H9 (cell line): ENCODE measurements around the gene WIPF1. TPM values are rescaled to one million over a fixed set of nuclear protein-coding genes. Genes with fewer than 3 reads are reported as not detected.
A peak's percentile ranks its signal among the peaks of the same experiment; 100 is the strongest.

Experiments
- DNase-seq: peaks from one replicate; pipeline ENCODE4 v3.0.0-alpha.2; 2017
- H2AFZ ChIP-seq: one replicate; pipeline ENCODE4 v1.6.1; 2013; ENCODE audit warnings: mild to moderate bottlenecking, low read length, control low read depth, moderate library complexity
- H2AK5ac ChIP-seq: 2 replicates; pipeline ENCODE4 v1.6.1; 2013; ENCODE audit warnings: low read length, control low read depth, mixed read lengths; ENCODE audit not compliant: insufficient read length
- H2BK120ac ChIP-seq: one replicate; pipeline ENCODE4 v1.6.1; 2013; ENCODE audit warnings: low read depth, mild to moderate bottlenecking, low read length, control low read depth, inconsistent platforms; ENCODE audit not compliant: poor library complexity, severe bottlenecking
- H2BK12ac ChIP-seq: 2 replicates; pipeline ENCODE4 v1.6.1; 2013; ENCODE audit warnings: low read length, control low read depth, mixed read lengths, low read depth; ENCODE audit not compliant: insufficient read length
- H2BK15ac ChIP-seq: 2 replicates; pipeline ENCODE4 v1.6.1; 2013; ENCODE audit warnings: low read depth, low read length, control low read depth
- H2BK20ac ChIP-seq: one replicate; pipeline ENCODE4 v1.6.1; 2013; ENCODE audit warnings: low read depth, mild to moderate bottlenecking, low read length, control low read depth, inconsistent platforms; ENCODE audit not compliant: poor library complexity, severe bottlenecking
- H2BK5ac ChIP-seq: 2 replicates; pipeline ENCODE4 v1.6.1; 2013; ENCODE audit warnings: low read length, control low read depth, mixed read lengths; ENCODE audit not compliant: insufficient read length
- H3K14ac ChIP-seq: 2 replicates; pipeline ENCODE4 v1.6.1; 2013; ENCODE audit warnings: low read length, control low read depth; ENCODE audit not compliant: insufficient read depth
- H3K18ac ChIP-seq: 2 replicates; pipeline ENCODE4 v1.6.1; 2013; ENCODE audit warnings: low read depth, mild to moderate bottlenecking, mixed read lengths, low read length, control low read depth; ENCODE audit not compliant: insufficient read length
- H3K23ac ChIP-seq: 2 replicates; pipeline ENCODE4 v1.6.1; 2013; ENCODE audit warnings: low read length, control low read depth, mixed read lengths, low read depth; ENCODE audit not compliant: insufficient read length
- H3K23me2 ChIP-seq: 2 replicates; pipeline ENCODE4 v1.6.1; 2013; ENCODE audit warnings: low read depth, mild to moderate bottlenecking, mixed read lengths, low read length, control low read depth; ENCODE audit not compliant: insufficient read length, poor library complexity, severe bottlenecking
- H3K27ac ChIP-seq: 2 replicates; pipeline ENCODE4 v1.5.1; 2013; ENCODE audit warnings: low read length, control low read depth, mixed read lengths, low read depth; ENCODE audit not compliant: insufficient read length
- H3K27me3 ChIP-seq: 2 replicates; pipeline ENCODE4 v1.6.1; 2013; ENCODE audit warnings: low read length, control low read depth, inconsistent platforms; ENCODE audit not compliant: insufficient read depth
- H3K4ac ChIP-seq: 2 replicates; pipeline ENCODE4 v1.6.1; 2013; ENCODE audit warnings: low read depth, mild to moderate bottlenecking, control low read depth, inconsistent platforms, low read length, moderate library complexity
- H3K4me1 ChIP-seq: 2 replicates; pipeline ENCODE4 v1.6.1; 2013; ENCODE audit warnings: low read length, control low read depth, inconsistent platforms; ENCODE audit not compliant: insufficient read depth
- H3K4me2 ChIP-seq: 2 replicates; pipeline ENCODE4 v1.6.1; 2013; ENCODE audit warnings: low read length, control low read depth, mixed read lengths; ENCODE audit not compliant: insufficient read length, insufficient read depth
- H3K56ac ChIP-seq: 2 replicates; pipeline ENCODE4 v1.6.1; 2013; ENCODE audit warnings: low read depth, mild to moderate bottlenecking, mixed read lengths, low read length, control low read depth; ENCODE audit not compliant: insufficient read length
- H3K79me1 ChIP-seq: 2 replicates; pipeline ENCODE4 v1.6.1; 2013; ENCODE audit warnings: low read depth, mild to moderate bottlenecking, moderate library complexity, low read length, control low read depth, inconsistent platforms; ENCODE audit not compliant: insufficient read depth, poor library complexity, severe bottlenecking
- H3K79me2 ChIP-seq: 2 replicates; pipeline ENCODE4 v1.6.1; 2013; ENCODE audit warnings: low read length, control low read depth, inconsistent platforms; ENCODE audit not compliant: insufficient read depth
- H3K9ac ChIP-seq: 2 replicates; pipeline ENCODE4 v1.6.1; 2013; ENCODE audit warnings: low read length, control low read depth, mixed read lengths; ENCODE audit not compliant: insufficient read length; ENCODE audit errors: extremely low read depth
- H3K9me3 ChIP-seq: one replicate; pipeline ENCODE4 v1.6.1; 2013; ENCODE audit warnings: low read depth, low read length, inconsistent platforms; ENCODE audit not compliant: control insufficient read depth
- H3T11ph ChIP-seq: one replicate; pipeline ENCODE4 v1.6.1; 2013; ENCODE audit warnings: mild to moderate bottlenecking, low read length, control low read depth, inconsistent platforms
- H4K20me1 ChIP-seq: one replicate; pipeline ENCODE4 v1.6.1; 2013; ENCODE audit not compliant: control insufficient read depth, insufficient read length, insufficient read depth
- H4K5ac ChIP-seq: 2 replicates; pipeline ENCODE4 v1.6.1; 2013; ENCODE audit warnings: low read depth, mild to moderate bottlenecking, mixed read lengths, low read length, control low read depth; ENCODE audit not compliant: insufficient read length
- H4K8ac ChIP-seq: replicated peaks from 2 replicates; pipeline ENCODE4 v1.6.1; 2013; ENCODE audit warnings: low read length, control low read depth, mixed read lengths, low read depth; ENCODE audit not compliant: insufficient read length
- H4K91ac ChIP-seq: 2 replicates; pipeline ENCODE4 v1.6.1; 2013; ENCODE audit warnings: low read depth, mild to moderate bottlenecking, moderate library complexity, mixed read lengths, low read length, control low read depth; ENCODE audit not compliant: insufficient read length
- H3K27ac Mint-ChIP-seq, 3 experiments: 2 replicates in 2 of 3; 3 replicates in 1 of 3; pipeline ENCODE4 v1.8.0; 2020 to 2021; ENCODE audit warnings: mixed read lengths in 3 of 3, mild to moderate bottlenecking in 1 of 3, moderate library complexity in 1 of 3
- H3K27me3 Mint-ChIP-seq: 2 replicates; pipeline ENCODE4 v1.8.0; 2021; ENCODE audit warnings: low read depth, mild to moderate bottlenecking, moderate library complexity, mixed read lengths
- H3K36me3 Mint-ChIP-seq, 3 experiments: 2 replicates in 2 of 3; 3 replicates in 1 of 3; pipeline ENCODE4 v1.8.0; 2020 to 2021; ENCODE audit warnings: low read depth in 3 of 3, mixed read lengths in 3 of 3; ENCODE audit not compliant: insufficient read depth in 1 of 3
- H3K4me1 Mint-ChIP-seq, 2 experiments: 2 replicates each; pipeline ENCODE4 v1.8.0; 2020; ENCODE audit warnings: mixed read lengths in 2 of 2
- H3K4me3 Mint-ChIP-seq, 2 experiments: 2 replicates in 1 of 2; 3 replicates in 1 of 2; pipeline ENCODE4 v1.8.0; 2020 to 2021; ENCODE audit warnings: mild to moderate bottlenecking in 2 of 2, mixed read lengths in 2 of 2, moderate library complexity in 1 of 2
- H3K9me3 Mint-ChIP-seq, 2 experiments: 2 replicates in 1 of 2; 3 replicates in 1 of 2; pipeline ENCODE4 v1.8.0; 2020; ENCODE audit warnings: mild to moderate bottlenecking in 2 of 2, mixed read lengths in 2 of 2, moderate library complexity in 1 of 2
- CTCF ChIP-seq: fragments of 200-600 bp; sonication (generic); conservative IDR thresholded peaks from 3 replicates; pipeline ENCODE4 v1.8.0; 2021; ENCODE audit warnings: antibody characterized with exemption, mild to moderate bottlenecking
- WGBS: extraction: QIAGEN DNeasy Blood & Tissue Kit; methylation state at CpG from one replicate; pipeline ENCODE4 v1.1.7; 2013; ENCODE audit warnings: missing lambda C conversion rate, low lambda C conversion rate, mixed read lengths; ENCODE audit not compliant: insufficient read length; ENCODE audit errors: extremely low coverage; 5-methylcytosine and 5-hydroxymethylcytosine counted together
- total RNA-seq: library from RNA; stranded (reverse); gene quantifications from 2 replicates; pipeline ENCODE4 v1.2.1, GENCODE V29; 2021

The WIPF1 gene
- total RNA-seq, 1 experiment from 2014 or later, result 5.1 TPM

- H4K91ac ChIP-seq, result no peak overlapping the region
- H3K79me1 ChIP-seq, result no peaks in the 10 kb centered on the region
- H2AK5ac ChIP-seq, result no peak overlapping the region
- H2AFZ ChIP-seq, result no peak overlapping the region
- H3K27me3 Mint-ChIP-seq, result no peaks in the 10 kb centered on the region
- peaks cover 13% of the 10 kb centered on the region; the same call in 1 of the 2 replicates for H3K4me1 ChIP-seq
- H3K4me2 ChIP-seq, result no peak overlapping the region
- H2BK15ac ChIP-seq, result no peak overlapping the region
- no peaks in the 10 kb centered on the region for H3K36me3 Mint-ChIP-seq
- no peak overlapping the region for H2BK20ac ChIP-seq
- peaks cover 29 to 32% of the 10 kb centered on the region in 2 experiments for H3K4me1 Mint-ChIP-seq
- H3K9me3 Mint-ChIP-seq, result no peaks in the 10 kb centered on the region
- no peak overlapping the region for H3K27ac ChIP-seq
- no peak overlapping the region for H3K56ac ChIP-seq
- no peak overlapping the region for H3K14ac ChIP-seq
- peak overlapping the region in 1 of 2 experiments; percentile 45; a peak in 1 of 5 replicates for H3K4me3 Mint-ChIP-seq
- no peak overlapping the region for H3T11ph ChIP-seq
- no peak overlapping the region for H2BK5ac ChIP-seq
- H3K9me3 ChIP-seq, result no peaks in the 10 kb centered on the region
- no peak overlapping the region for H3K9ac ChIP-seq
- H3K23me2 ChIP-seq, result no peaks in the 10 kb centered on the region
- no peak overlapping the region for H4K5ac ChIP-seq
- no peak for TF ChIP-seq CTCF
- H4K8ac ChIP-seq, result no peak overlapping the region
- H3K18ac ChIP-seq, result no peak overlapping the region
- H2BK120ac ChIP-seq, result no peak overlapping the region
- DNase-seq, result no peak
- H3K27me3 ChIP-seq, result no peaks in the 10 kb centered on the region
- no peak overlapping the region for H3K4ac ChIP-seq
- WGBS, result no CpG with 5 or more reads among the region's 10 CpGs
- H3K23ac ChIP-seq, result no peak overlapping the region
- no peaks in the 10 kb centered on the region for H4K20me1 ChIP-seq
- H2BK12ac ChIP-seq, result no peak overlapping the region
- H3K79me2 ChIP-seq, result no peaks in the 10 kb centered on the region
- peak overlapping the region in 1 of 3 experiments; percentile 34; a peak in 2 of 7 replicates for H3K27ac Mint-ChIP-seq
Observed at GRCh38 chr2:174585146-174585545, 12.5 kb downstream of the WIPF1 start.
